ENCODE measurements around the gene FAM111A. TPM values are rescaled to one million over a fixed set of nuclear protein-coding genes. Genes with fewer than 3 reads are reported as not detected.
A peak's percentile ranks its signal among the peaks of the same experiment; 100 is the strongest.

Gene FAM111A
- total and polyA plus RNA-seq, 12 donors = 2.9 to 22.5 (median 5.1) TPM

GRCh38 chr11:59185386-59185945, 42.8 kb downstream of the FAM111A start:
- H3K9me3 ChIP-seq = no peaks in the 10 kb centered on the region
- H3K4me3 ChIP-seq = no peak overlapping the region
- peaks cover 0 to 50% (median 14%) of the 10 kb centered on the region in 9 donors for H3K4me1 ChIP-seq
- intact Hi-C loops (cut with DNase I) = no loop called here
- TF ChIP-seq, protein P1, sequence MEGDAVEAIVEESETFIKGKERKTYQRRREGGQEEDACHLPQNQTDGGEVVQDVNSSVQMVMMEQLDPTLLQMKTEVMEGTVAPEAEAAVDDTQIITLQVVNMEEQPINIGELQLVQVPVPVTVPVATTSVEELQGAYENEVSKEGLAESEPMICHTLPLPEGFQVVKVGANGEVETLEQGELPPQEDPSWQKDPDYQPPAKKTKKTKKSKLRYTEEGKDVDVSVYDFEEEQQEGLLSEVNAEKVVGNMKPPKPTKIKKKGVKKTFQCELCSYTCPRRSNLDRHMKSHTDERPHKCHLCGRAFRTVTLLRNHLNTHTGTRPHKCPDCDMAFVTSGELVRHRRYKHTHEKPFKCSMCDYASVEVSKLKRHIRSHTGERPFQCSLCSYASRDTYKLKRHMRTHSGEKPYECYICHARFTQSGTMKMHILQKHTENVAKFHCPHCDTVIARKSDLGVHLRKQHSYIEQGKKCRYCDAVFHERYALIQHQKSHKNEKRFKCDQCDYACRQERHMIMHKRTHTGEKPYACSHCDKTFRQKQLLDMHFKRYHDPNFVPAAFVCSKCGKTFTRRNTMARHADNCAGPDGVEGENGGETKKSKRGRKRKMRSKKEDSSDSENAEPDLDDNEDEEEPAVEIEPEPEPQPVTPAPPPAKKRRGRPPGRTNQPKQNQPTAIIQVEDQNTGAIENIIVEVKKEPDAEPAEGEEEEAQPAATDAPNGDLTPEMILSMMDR (IDR thresholded peaks at IDR 0.05) = no peak
- no peaks in the 10 kb centered on the region for H3K27me3 ChIP-seq
- H3K27ac ChIP-seq = peak overlapping the region in 3 of 10 donors; percentile 6 to 47 (median 16)
- WGBS, 2 donors = 67 to 70% methylated on average over 5 of the region's 5 CpGs
- H3K36me3 ChIP-seq = peaks cover 0 to 29% (median 0%) of the 10 kb centered on the region in 9 donors
- DNase-seq = no peak
- ATAC-seq = no peak

GRCh38 chr11:59186130-59186594, 43.5 kb downstream of the FAM111A start:
- Histone ChIP-seq H3K36me3 (peaks cover 0 to 30% (median 0%) of the 10 kb centered on the region in 9 donors), H3K4me1 (peaks cover 0 to 55% (median 14%) of the 10 kb centered on the region in 9 donors), H3K4me3 (no peak overlapping the region), H3K27ac (peak overlapping the region in 6 of 10 donors; percentile 5 to 62 (median 38)), H3K27me3 (no peaks in the 10 kb centered on the region), H3K9me3 (no peaks in the 10 kb centered on the region)
- intact Hi-C loops (cut with DNase I) = no loop called here
- WGBS, 2 donors = 74 to 78% methylated on average over 5 of the region's 5 CpGs
- ATAC-seq (no peak), DNase-seq (peak in 1 of 2 donors; percentile 29)
- TF ChIP-seq, protein P1 (IDR thresholded peaks at IDR 0.05) = peak; percentile 6 to 59 (median 49)

DNA sequence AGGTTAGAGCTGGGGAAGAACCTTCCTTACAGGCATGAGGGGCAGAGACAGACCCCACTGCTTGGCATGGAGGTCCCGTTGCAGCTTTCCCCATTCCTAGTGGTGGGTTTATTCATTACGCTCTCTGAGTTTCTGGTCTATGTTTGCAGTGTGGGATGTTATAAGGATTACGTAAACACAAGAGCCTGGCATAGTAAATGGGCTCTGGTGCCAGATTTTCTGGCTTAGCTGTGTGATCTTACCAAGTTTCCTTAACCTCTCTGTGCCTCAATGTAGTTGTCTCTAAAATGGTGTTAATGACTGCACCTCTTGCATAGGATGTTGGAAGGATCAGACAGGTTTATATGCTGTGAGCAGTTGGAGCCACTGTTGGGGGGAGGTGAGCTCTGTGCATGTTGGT, 44.4 kb downstream of the FAM111A start:
- Histone ChIP-seq H3K9me3 (no peaks in the 10 kb centered on the region), H3K27me3 (no peaks in the 10 kb centered on the region), H3K36me3 (peaks cover 0 to 30% (median 0%) of the 10 kb centered on the region in 9 donors), H3K4me3 (no peak overlapping the region), H3K27ac (peak overlapping the region in 7 of 10 donors; percentile 5 to 62 (median 39)), H3K4me1 (peaks cover 0 to 55% (median 14%) of the 10 kb centered on the region in 9 donors)
- ATAC-seq (peak in 6 of 8 donors; percentile 2 to 36 (median 14)), DNase-seq (no peak)
- 84 to 90% methylated on average over 3 of the region's 3 CpGs for WGBS, 2 donors
- intact Hi-C loops (cut with DNase I) = no loop called here
- TF ChIP-seq, protein P1 (IDR thresholded peaks at IDR 0.05) = no peak

- Histone ChIP-seq H3K27ac (peak overlapping the region in 3 of 10 donors; percentile 0 to 62 (median 9)), H3K36me3 (peaks cover 0 to 30% (median 0%) of the 10 kb centered on the region in 9 donors), H3K9me3 (no peaks in the 10 kb centered on the region), H3K4me3 (no peak overlapping the region), H3K4me1 (peaks cover 0 to 55% (median 14%) of the 10 kb centered on the region in 9 donors), H3K27me3 (no peaks in the 10 kb centered on the region)
- TF ChIP-seq, protein P1 (IDR thresholded peaks at IDR 0.05) = no peak
- intact Hi-C loops (cut with DNase I) = no loop called here
- ATAC-seq (peak; percentile 84 to 93 (median 86)), DNase-seq (peak; percentile 43 to 65)
- WGBS, 2 donors = 69 to 70% methylated on average over 6 of the region's 6 CpGs
Measured at GRCh38 chr11:59187587-59187986, 44.9 kb downstream of the FAM111A start.

Data from heart right ventricle (tissue), 16 donors.